Measurements from ENCODE around the gene DHX29. TPM values are rescaled to one million over a fixed set of nuclear protein-coding genes. Genes with fewer than 3 reads are reported as not detected.

DHX29 gene
- total RNA-seq, 1 donor from 2014 or later: 11.3 TPM

DNA sequence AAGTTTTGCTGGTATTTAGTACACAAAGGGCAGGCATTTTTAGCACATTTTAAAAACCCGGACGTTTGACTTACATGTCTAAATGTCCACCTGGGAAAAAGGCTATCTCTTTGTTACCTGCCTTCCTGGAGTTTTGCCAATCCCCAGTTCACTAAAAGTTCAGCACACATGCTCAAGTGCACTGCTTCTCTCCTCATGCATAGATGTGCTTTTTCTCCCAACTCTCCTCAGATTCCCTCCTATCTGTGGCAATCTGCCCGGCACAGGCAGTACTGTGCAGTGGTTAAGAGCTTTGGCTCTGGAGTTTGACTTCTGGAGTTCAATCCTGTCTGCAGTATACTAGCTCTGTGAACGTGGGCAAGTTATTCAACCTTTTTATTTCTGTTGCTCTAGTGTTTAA lies 65.7 kb downstream of the DHX29 start:
- Histone ChIP-seq H3K27ac (no peak overlapping the region), H3K9me3 (no peaks in the 10 kb centered on the region), H3K36me3 (no peaks in the 10 kb centered on the region), H3K4me1 (no peaks in the 10 kb centered on the region), H3K4me3 (no peak overlapping the region), H3K27me3 (no peaks in the 10 kb centered on the region)
- DNase-seq (ENCODE audit: low spot score in 2 of 2): no peak
- intact Hi-C loops (cut with DNase I): no loop called here
- no peak for TF ChIP-seq CTCF (IDR thresholded peaks at IDR 0.05)

- peaks cover 0 to 13% of the 10 kb centered on the region in 2 donors for H3K4me1 ChIP-seq
- H3K9me3 ChIP-seq: no peaks in the 10 kb centered on the region
- H3K36me3 ChIP-seq: no peaks in the 10 kb centered on the region
- intact Hi-C loops (cut with DNase I): no loop called here
- no peaks in the 10 kb centered on the region for H3K27me3 ChIP-seq
- H3K4me3 ChIP-seq: no peak overlapping the region
- DNase-seq (ENCODE audit: low spot score in 2 of 2): peak in 1 of 2 donors; percentile 22
- H3K27ac ChIP-seq: no peak overlapping the region
- no peak for TF ChIP-seq CTCF (IDR thresholded peaks at IDR 0.05)
These were observed 70.7 kb downstream of the DHX29 start for GRCh38 chr5:55236800-55237199.

- intact Hi-C loops (cut with DNase I): no loop called here
- H3K4me3 ChIP-seq: peak overlapping the region; percentile 73 to 82
- no peak for DNase-seq (ENCODE audit: low spot score in 2 of 2)
These were observed 73.3 kb downstream of the DHX29 start for GRCh38 chr5:55234121-55234700.

GRCh38 chr5:55232985-55233928 lies 74.2 kb downstream of the DHX29 start, which contains the start of gene CCNO:
TSS of gene CCNO (minus strand) at chr5:55233608. CDS start at chr5:55233523, 85 bp downstream.
- H3K4me3 ChIP-seq: peak within 1 kb of the TSS; percentile 73 to 82
- H3K27ac ChIP-seq: peak within 1 kb of the TSS; percentile 44 to 63
- DNase-seq (ENCODE audit: low spot score in 2 of 2): peak in 1 of 2 donors; percentile 85
- intact Hi-C loops (cut with DNase I): loop anchor here (2.0 kb wide), 1 partner anchor 60 kb away; the partner anchor contains the start of gene CDC20B
- no peaks in the 10 kb centered on the region for H3K9me3 ChIP-seq
- H3K4me1 ChIP-seq: peaks cover 2 to 18% of the 10 kb centered on the region in 2 donors
- peaks cover 9% of the 10 kb centered on the region for H3K27me3 ChIP-seq
- TF ChIP-seq CTCF (IDR thresholded peaks at IDR 0.05): no peak
- no peaks in the 10 kb centered on the region for H3K36me3 ChIP-seq

More at GRCh38 chr5:55234121-55234700, 73.3 kb downstream of the DHX29 start:
- Histone ChIP-seq H3K27me3 (peaks cover 7% of the 10 kb centered on the region), H3K4me1 (peaks cover 2 to 18% of the 10 kb centered on the region in 2 donors), H3K27ac (no peak overlapping the region), H3K36me3 (no peaks in the 10 kb centered on the region), H3K9me3 (no peaks in the 10 kb centered on the region)
- no peak for TF ChIP-seq CTCF (IDR thresholded peaks at IDR 0.05)

- Histone ChIP-seq H3K36me3 (no peaks in the 10 kb centered on the region), H3K27ac (peak overlapping the region; percentile 44 to 63), H3K9me3 (no peaks in the 10 kb centered on the region), H3K4me1 (peaks cover 8 to 23% of the 10 kb centered on the region in 2 donors), H3K4me3 (peak overlapping the region; percentile 73 to 82), H3K27me3 (peaks cover 17% of the 10 kb centered on the region)
- intact Hi-C loops (cut with DNase I): loop anchor here (2.0 kb wide), 1 partner anchor 60 kb away; the partner anchor contains the start of gene CDC20B
- DNase-seq (ENCODE audit: low spot score in 2 of 2): no peak
- no peak for TF ChIP-seq CTCF (IDR thresholded peaks at IDR 0.05)
These were observed 75.1 kb downstream of the DHX29 start for GRCh38 chr5:55232271-55232984.
